ENCODE results near the gene ZNF439.
"Not testable (repeated sequence)": the region's sequence is repeated elsewhere in the genome, so short reads cannot be mapped to it uniquely, and the experiment has no call there.

The ZNF439 gene

GRCh38 chr19:11860721-11861120 is 12.2 kb downstream of the ZNF439 start:
- peaks cover 0 to 92% (median 62%) of the 10 kb centered on the region in 3 donors for H3K9me3 ChIP-seq
- no peak for TF ChIP-seq CTCF (IDR thresholded peaks at IDR 0.05)
- H3K27ac ChIP-seq, result no peak overlapping the region
- H3K27me3 ChIP-seq, result no peaks in the 10 kb centered on the region
- DNase-seq, result no peak
- H3K4me3 ChIP-seq, result no peak overlapping the region
- peaks cover 27 to 78% (median 57%) of the 10 kb centered on the region in 3 donors for H3K36me3 ChIP-seq
- intact Hi-C loops (cut with DNase I; ENCODE audit: low total_unique reads), result no loop called here
- H3K4me1 ChIP-seq, result no peaks in the 10 kb centered on the region

- intact Hi-C loops (cut with DNase I; ENCODE audit: low total_unique reads), result no loop called here
- Histone ChIP-seq H3K4me1 (no peaks in the 10 kb centered on the region), H3K4me3 (no peak overlapping the region), H3K36me3 (peaks cover 31 to 78% (median 58%) of the 10 kb centered on the region in 3 donors), H3K9me3 (peaks cover 0 to 92% (median 68%) of the 10 kb centered on the region in 3 donors), H3K27me3 (no peaks in the 10 kb centered on the region), H3K27ac (no peak overlapping the region)
- TF ChIP-seq CTCF (IDR thresholded peaks at IDR 0.05), result no peak
- no peak for DNase-seq
These were observed 12.8 kb downstream of the ZNF439 start for GRCh38 chr19:11861301-11861700.

GRCh38 chr19:11867766-11868165 is 19.2 kb downstream of the ZNF439 start:
- peaks cover 56 to 81% (median 74%) of the 10 kb centered on the region in 3 donors for H3K36me3 ChIP-seq
- DNase-seq; H3K27ac ChIP-seq; H3K4me1 ChIP-seq; H3K4me3 ChIP-seq; intact Hi-C loops (cut with DNase I; ENCODE audit: low total_unique reads); H3K27me3 ChIP-seq: not testable (repeated sequence)
- H3K9me3 ChIP-seq, result peaks cover 4 to 94% (median 81%) of the 10 kb centered on the region in 3 donors

- DNase-seq, result no peak
- H3K9me3 ChIP-seq, result peaks cover 4 to 90% (median 81%) of the 10 kb centered on the region in 3 donors
- no peaks in the 10 kb centered on the region for H3K4me1 ChIP-seq
- no peaks in the 10 kb centered on the region for H3K27me3 ChIP-seq
- intact Hi-C loops (cut with DNase I; ENCODE audit: low total_unique reads), result no loop called here
- H3K4me3 ChIP-seq, result no peak overlapping the region
- H3K27ac ChIP-seq, result no peak overlapping the region
- no peak for TF ChIP-seq CTCF (IDR thresholded peaks at IDR 0.05)
- peaks cover 52 to 77% (median 70%) of the 10 kb centered on the region in 3 donors for H3K36me3 ChIP-seq
These were observed 19.7 kb downstream of the ZNF439 start for GRCh38 chr19:11868188-11868587.

GRCh38 chr19:11872624-11873023 is 24.1 kb downstream of the ZNF439 start:
- no peak overlapping the region for H3K27ac ChIP-seq

GRCh38 chr19:11873762-11874161 is 25.2 kb downstream of the ZNF439 start:
- intact Hi-C loops (cut with DNase I; ENCODE audit: low total_unique reads), result no loop called here
- peaks cover 5 to 21% (median 18%) of the 10 kb centered on the region in 3 donors for H3K36me3 ChIP-seq
- TF ChIP-seq CTCF (IDR thresholded peaks at IDR 0.05), result no peak
- H3K9me3 ChIP-seq, result peaks cover 4 to 36% (median 34%) of the 10 kb centered on the region in 3 donors
- no peaks in the 10 kb centered on the region for H3K4me1 ChIP-seq
- DNase-seq, result no peak
- H3K27ac ChIP-seq, result no peak overlapping the region
- no peak overlapping the region for H3K4me3 ChIP-seq
- no peaks in the 10 kb centered on the region for H3K27me3 ChIP-seq

More at GRCh38 chr19:11872624-11873023, 24.1 kb downstream of the ZNF439 start:
- Histone ChIP-seq H3K4me3 (no peak overlapping the region), H3K4me1 (no peaks in the 10 kb centered on the region), H3K9me3 (peaks cover 4 to 47% (median 46%) of the 10 kb centered on the region in 3 donors), H3K36me3 (peaks cover 16 to 33% (median 29%) of the 10 kb centered on the region in 3 donors), H3K27me3 (no peaks in the 10 kb centered on the region)
- intact Hi-C loops (cut with DNase I; ENCODE audit: low total_unique reads), result no loop called here
- no peak for TF ChIP-seq CTCF (IDR thresholded peaks at IDR 0.05)
- DNase-seq, result no peak

- H3K36me3 ChIP-seq, H3K4me3 ChIP-seq, H3K27ac ChIP-seq, H3K9me3 ChIP-seq, H3K4me1 ChIP-seq, DNase-seq, H3K27me3 ChIP-seq: not testable (repeated sequence)
- intact Hi-C loops (cut with DNase I; ENCODE audit: low total_unique reads), result loop anchor here (10.0 kb wide), 1 partner anchor 85 kb away; the partner anchor contains the start of gene ZNF491
These were observed 31.3 kb downstream of the ZNF439 start for GRCh38 chr19:11879687-11880266.
